Stimulated activated CD4-positive, alpha-beta T cell treated with anti-CD3 and anti-CD28 coated beads, Interleukin-4, amount 100 ng/mL, for 1 hour (primary cell): ENCODE results near the gene ADAP1.

Source experiments
- DNase-seq: peaks from one replicate; pipeline ENCODE4 v3.0.0-alpha.2; 2020

Gene ADAP1

DNA sequence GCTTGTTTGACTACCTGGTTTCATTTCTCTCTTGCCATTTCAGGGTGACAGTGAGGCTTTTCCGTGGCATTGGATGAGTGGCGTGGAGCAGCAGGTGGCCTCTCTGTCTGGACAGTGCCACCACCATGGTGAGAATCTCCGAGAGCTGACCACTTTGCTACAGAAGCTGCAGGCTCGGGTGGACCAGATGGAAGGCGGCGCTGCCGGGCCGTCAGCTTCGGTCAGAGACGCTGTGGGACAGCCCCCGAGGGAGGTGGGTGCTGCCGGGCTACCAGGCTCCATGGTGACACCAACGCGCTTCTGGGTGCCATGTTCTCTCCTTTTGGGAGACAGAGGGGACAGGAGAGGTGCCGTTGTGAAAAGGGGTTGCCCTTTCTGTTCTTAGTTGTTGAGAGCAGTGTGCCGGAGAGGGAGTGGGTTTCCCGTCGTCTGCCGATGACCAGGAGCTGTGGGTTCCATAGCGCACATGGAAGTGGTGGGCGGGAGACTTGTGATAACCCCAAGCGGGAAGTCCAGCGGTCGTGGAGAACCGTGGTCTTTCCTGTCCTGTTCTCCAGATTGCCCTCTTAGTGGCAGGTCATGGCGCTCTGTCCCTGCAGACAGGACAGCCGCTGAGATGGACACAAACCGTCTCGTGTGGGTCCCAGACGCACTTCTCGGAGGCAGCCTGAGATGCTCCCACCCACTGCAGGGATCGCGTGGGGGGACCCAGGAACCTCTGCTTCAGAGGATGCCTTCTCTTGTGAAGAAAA, 100.9 kb downstream of the ADAP1 start:
- DNase-seq = no peak

DNA sequence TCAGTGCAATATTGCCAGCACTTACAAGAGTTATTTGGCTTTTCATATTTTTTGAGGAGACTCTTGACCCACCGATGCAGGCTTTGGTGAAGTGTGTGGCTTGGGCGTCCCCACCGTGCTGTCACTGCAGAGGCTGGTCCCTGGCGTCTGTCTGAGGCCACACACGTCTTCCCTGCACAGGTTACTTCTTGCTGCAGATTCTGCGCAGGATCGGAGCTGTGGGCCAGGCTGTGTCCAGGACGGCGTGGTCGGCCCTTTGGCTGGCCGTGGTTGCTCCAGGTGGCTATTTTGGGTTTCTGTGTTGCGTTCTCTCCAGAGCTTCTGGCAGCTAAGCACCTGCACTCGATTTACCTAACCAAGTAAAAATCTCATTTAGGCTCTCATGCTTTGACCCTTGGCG, 103.3 kb downstream of the ADAP1 start:
- DNase-seq = no peak

DNA sequence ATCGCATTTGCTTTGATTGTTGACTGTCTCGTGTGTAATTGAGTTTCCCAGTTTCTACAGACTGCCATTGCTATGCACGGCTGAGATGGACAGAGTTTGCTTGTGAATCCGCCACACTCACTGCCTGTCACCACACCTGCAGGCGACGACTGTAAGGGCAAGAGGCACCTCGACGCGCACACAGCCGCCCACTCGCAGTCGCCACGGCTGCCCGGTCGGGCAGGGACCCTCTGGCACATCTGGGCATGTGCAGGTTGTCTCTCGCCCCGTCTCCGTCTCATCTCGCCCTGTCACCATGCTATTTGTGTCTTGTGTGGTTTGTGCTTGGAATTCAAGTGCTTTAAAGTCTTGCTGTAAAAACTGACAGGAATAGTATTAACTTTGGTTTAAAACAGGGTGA, 104.7 kb downstream of the ADAP1 start:
- no peak for DNase-seq

DNA sequence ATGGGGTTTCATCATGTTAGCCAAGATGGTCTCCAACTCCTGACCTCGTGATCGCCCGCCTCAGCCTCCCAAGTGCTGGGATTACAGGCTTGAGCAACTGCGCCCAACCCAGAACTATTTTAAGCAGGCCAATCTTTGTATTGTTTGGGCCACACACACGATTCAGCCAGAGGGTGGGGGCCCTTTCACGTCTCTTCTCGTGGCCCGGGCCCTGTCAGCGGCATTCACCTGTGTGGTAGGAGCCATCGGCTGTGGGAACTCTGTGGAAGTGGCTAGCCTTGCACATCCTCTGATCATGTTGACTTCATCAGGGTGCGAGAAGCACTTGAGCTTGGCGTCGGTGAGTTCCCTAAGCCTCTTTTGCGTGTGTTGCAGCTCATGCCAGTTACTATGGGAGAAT, 105.3 kb downstream of the ADAP1 start:
- DNase-seq = no peak
